KBM-7 (cell line): Measurements from ENCODE around the gene FOXP1.

ENCODE experiments used
- DNase-seq: peaks from one replicate; pipeline ENCODE4 v3.0.0-alpha.2; 2015
- in situ Hi-C: fragments of 300-500 bp; cut with MboI; formaldehyde crosslinking; loops from 2 replicates; pipeline ENCODE4 v1.14.3; 2020; ENCODE audit warnings: low sequenced_read_pairs, low pct_unique_long_range_greater_than_20kb, mixed read lengths

The FOXP1 gene

DNA sequence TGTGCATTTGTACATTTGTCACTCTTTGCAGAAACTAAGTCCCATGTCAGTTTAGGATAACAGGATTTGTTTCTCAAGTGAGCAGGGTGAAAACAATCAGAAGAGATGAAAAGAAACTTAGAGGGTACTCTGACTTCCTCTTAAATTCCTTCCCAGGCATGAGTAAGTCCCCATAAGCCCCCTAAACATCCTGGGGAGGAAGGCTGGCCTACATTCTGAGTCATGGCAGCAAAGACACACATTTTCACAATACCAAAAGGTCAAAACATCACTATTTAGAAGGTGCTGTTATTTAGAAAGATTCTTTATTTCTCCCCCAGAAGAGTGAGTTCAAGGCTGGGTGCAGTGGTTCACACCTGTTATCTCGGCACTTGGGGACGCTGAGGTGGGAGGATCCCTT lies 7.6 kb upstream of the FOXP1 start:
- in situ Hi-C loops: no loop called here

DNA sequence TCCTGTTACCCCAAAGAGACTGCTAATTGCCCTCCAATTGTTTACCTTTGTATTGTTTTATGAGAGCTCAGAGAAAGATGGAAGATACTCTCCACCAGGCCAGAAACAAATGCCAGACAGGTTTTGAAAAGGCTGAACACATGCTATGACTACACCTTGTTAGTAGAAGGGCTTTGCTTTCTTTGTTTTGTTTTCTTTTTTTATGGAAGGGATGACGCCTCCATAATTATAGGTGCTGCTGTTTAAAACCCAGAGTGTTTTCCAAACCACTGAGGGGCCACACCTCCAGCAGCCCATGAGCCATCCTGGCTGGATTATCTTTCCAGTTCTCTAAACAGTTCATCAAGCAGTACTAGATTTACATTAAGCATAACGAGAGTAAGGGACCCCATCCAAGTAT lies 5.6 kb upstream of the FOXP1 start:
- in situ Hi-C loops: no loop called here
- no peak for DNase-seq

More for the DNA sequence above, 7.6 kb upstream of the FOXP1 start:
- no peak for DNase-seq

DNA sequence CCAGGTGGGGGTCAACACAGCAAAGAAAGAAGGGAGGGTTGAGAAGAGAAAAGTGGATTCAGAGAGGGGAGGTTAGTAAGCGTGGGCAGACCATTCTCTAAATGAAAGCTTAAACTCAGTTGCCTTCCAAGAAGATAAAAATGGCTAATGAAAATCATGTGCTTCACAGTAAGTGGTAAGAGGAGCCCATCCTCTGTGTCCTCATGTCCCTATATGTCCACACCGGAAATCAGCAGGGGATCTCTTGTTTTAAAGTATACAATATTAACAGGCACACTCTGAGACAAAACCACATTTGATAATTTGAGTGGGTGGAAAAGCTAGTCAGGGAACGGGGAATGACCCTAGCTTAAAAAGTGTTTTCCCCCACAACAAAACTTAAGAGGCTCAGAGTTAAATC lies 4.4 kb upstream of the FOXP1 start:
- in situ Hi-C loops: no loop called here
- DNase-seq: no peak

DNA sequence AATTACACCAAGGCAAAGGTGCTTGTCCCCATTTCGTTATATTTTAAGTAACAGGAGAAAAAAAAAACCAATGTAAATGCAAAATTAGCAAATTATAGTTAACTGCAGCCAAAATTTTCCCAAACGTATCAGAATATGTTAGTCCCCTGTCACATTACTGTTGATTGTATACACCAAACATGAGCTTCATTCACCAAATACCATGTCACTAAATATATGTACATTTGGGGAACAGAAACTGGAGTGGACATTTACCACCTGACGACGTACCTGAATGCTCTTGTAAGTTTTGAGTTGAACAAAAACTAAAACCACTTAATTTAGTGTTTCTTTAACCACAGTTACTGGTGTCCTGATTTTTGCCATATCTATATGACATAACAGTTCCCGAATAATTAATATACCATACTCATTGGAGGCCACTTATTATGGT lies 3.3 kb upstream of the FOXP1 start:
- DNase-seq: no peak
- in situ Hi-C loops: no loop called here

DNA sequence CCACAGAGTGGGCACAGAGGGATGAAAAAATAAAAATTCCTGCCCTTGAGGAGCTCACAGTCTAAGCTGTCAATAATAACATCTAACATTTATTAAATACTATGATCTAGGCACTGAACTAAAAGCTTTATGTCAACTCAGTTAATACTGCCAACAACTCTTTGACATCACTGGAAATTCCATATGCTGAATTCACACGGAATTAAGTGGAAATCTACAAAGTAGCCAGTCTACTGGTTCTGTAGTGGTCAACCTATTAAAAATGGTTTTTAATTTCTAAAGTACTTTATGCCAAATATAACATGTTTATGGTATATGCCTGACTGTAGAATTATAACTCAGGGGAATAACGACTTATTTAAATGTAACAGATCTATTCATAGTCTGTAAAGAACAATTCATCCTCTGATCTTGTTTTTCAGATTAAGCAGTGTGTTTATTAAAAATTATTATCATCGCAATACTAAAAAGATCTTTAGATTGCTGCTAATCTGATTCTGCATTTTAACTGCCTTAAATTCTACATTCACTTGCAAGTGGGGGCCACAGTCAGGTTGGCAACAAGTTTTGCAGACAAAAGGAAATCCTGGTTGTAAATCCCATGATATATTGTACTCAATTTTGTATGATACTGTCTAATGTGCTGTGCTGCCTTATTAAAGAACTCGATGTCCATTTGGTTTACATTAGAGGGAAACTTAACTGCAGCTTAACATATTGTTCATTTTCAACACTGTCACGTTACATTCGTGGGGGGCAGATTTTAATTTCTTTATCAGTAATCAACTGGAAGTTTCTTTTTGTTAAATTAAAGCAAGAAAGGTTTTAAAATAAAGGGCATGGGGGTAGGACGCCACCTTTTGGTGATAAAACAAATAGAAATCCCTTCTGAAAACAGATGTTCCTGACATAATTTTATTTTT lies 2.6 kb upstream of the FOXP1 start:
- in situ Hi-C loops: no loop called here

DNA sequence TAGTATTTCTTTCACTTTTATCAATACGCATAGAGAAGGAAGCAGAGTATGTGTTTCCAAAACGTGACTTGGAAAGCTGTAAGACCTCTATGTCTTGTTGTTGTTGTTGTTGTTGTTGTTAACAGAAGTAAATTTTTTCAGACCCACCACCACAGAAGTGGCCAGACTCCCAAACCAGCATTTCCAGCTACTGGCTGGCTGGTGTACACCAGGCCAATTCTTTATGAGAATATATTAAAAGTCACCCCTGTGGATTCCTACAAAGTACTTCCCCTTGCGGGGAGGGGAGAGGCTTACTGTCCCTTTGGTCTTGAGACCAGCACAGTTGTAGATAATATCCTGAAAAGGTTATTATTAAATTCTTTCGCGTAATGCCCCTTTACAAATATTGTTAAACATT lies 1.6 kb upstream of the FOXP1 start:
- peak; percentile 67 for DNase-seq
- in situ Hi-C loops: no loop called here

More for the DNA sequence above, 2.6 kb upstream of the FOXP1 start:
- DNase-seq: peak; percentile 60

DNA sequence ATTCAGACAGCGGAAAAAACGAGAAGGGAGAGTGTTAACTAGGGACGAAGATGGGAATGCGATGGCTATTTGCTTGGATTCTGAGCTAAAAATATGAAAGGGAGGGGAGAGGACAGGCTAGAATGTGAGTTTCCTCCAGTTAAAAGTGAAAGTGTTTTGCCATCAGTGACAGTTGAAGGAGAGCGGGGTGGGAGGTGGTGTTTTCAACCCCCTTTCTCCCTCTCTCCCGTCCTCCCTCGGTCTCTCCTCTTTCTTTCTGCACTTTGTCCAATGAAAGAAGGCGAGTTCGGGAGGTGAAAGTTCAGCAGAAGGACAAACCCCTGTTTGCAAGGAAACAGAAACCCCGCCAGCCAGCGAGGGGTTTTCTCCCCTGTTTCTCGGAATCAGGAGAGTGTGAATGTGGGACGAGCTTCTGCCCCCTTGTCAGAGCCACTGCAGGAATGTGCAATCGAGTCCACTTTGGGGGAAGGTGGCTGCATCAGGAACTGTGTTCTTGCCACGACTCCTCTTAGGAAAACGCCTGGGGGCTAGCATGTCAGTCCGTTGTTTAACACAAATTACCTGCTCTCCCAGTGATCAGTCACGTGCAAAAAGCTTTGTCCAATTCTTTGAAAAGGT lies 975 bp upstream of the FOXP1 start:
- peak; percentile 88 for DNase-seq
- in situ Hi-C loops: no loop called here

DNA sequence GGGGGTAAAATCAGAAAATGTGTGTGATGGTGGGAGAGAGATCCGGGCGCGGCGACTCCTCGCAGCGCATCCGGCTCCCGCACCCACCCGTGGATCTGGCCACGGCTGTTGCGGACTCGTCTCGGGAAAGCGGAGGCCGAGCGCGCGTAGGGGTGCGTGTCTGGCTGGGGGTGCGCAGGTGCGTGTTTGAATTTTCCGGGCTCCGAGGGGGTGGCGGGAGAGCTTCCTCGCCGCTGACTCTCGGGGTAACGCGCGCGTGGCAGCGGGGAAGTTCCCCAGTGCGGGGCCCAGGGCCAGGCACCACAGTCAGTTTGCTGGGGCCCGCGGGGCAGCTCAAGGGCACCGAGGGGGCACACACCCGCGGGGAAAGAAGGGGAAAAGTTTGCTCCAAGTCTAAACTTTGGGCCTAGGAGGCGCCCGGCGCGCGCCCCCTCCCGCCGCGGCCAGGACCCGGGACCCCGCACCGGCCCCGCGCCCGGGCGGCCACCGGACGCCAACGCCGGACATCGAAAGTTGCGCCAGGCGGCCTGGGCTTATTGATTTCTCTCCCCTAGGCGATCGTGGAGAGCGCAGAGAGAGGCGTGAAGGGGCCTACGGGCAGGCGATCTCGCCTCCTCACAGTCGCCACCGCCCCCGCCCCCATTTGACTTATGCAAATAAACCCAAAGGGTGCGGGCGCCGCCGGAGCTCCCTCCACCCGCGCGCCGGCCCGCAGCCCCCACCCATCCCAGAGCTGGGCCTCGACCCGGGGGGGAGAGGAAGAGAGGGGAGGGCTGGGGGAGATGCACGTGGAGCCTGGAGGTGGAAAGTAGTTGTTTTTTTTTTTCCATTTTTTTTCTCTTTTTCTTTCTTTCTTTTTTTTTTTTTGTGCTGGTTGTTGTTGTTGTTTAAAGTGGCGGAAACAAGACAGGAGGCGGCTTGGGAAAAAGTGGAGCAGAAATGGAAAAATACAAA lies 639 bp downstream of the FOXP1 start:
- in situ Hi-C loops: no loop called here
- peak; percentile 73 for DNase-seq

DNA sequence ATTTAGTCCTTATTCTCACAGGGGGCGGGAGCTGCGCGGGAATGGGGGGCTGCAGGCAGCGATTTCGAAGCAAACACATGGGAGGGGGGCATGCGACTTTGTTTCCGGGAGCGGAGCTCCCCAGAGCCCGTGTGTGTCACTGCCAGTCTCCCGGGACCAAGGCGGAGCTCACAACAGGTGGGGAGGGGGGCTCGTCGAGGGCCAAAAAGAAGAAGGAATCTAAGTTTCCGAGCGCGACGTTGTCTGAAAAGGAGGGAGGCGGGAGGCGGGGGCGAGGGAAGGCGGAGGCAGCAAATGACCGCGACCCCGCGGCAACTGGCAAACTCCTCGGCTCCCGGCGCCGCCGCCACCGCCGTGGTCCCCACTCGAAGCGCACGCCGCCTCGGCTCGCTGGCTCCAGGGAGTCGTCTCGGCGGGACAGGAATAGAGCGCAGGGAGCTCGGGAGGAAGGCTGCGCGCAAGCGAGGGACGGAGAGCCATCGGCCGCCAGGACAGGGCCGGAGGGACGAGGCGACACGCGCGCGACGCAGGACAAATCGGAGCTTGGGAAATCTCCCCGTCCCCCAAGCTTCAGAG lies 1.4 kb downstream of the FOXP1 start:
- in situ Hi-C loops: no loop called here
- peak; percentile 85 for DNase-seq

DNA sequence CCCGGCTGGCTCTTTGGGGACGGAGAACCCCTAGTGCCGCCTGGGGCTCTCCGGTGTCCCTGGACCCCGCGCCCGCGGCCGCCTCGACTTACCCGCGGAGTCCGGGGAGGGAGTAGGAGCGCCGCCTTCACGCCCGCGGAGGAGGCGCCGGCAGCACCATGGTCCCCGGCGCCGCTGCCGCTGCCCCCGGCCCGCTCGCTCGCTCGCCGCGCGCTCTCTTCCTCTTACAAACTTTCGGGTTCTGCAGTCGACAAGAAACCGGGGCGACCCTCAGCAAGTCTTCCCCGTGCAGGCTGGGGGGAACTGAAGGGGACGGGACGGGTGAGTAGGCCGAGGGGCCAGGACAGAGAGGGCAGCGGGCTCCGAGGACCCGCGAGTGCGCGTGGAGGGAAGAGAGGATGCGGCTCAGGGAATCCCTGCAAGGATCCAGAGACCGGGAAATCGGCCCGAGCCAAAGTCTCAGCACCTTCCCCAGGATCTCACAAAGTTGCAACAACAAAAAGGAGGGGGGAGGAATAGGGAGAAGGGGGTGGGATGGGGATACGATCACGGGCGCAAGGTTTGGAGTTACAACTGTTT lies 2.0 kb downstream of the FOXP1 start:
- in situ Hi-C loops: no loop called here
- peak; percentile 54 for DNase-seq

DNA sequence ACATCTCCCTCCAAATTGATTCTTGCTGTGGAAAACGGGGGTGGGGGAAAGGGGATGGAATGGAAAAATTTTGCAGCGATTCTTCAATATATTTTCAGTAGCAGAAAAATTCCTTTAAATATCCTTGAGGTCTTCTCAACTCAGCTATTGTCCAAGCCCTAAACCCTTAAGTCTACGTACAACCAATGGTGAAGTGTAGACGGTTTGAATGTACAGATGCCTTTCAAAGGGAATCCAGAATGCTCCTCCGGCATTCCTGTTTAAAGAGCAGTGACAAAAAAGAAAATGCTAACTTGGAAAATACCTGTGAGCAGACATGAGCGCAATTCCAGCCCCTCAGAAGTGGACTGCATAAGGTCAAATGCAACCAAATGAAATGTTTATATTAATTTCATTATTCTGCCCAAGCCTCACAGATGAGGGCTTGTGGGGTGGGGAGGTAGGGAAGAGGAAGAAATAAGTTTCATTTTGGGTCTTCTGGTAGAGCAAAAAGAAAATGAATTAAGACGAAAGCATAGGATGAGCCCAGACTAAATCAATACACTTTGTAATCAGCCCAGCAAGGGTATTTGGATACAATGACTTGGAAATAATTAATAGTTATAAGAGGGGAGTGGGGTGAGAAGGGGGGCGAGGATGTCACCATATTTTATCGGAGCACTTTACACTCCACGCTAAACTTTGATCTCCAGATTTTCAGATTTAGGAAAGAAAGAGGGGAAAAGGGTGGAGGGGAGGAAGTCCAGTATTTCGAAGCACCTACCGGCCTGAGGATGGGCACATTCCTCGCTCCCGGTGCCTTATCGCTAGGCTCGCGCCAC lies 2.7 kb downstream of the FOXP1 start:
- in situ Hi-C loops: no loop called here
- peak; percentile 45 for DNase-seq

DNA sequence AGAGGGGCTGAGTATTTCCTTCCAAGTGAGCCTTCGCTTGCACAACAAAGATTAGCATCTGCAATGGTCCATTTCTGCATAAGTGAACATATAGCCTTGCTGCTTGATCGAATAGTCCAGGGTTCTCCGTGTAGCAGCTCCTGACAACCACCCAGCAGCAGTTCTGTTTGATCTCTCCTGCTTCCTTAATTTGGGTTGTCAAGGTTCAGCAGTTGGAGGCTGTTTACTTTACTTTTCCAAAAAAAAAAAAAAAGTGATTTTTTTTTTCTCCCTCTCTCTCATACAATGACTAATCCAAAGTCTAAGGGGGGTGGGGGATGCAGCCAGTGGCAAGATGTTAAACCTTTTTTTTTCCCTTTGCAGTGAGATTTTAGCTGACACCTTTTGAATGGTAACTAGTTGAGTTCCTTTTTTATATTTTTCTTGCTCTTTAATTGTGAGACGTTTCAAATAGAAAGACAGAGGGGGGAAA lies 3.6 kb downstream of the FOXP1 start:
- in situ Hi-C loops: no loop called here
- peak; percentile 86 for DNase-seq

DNA sequence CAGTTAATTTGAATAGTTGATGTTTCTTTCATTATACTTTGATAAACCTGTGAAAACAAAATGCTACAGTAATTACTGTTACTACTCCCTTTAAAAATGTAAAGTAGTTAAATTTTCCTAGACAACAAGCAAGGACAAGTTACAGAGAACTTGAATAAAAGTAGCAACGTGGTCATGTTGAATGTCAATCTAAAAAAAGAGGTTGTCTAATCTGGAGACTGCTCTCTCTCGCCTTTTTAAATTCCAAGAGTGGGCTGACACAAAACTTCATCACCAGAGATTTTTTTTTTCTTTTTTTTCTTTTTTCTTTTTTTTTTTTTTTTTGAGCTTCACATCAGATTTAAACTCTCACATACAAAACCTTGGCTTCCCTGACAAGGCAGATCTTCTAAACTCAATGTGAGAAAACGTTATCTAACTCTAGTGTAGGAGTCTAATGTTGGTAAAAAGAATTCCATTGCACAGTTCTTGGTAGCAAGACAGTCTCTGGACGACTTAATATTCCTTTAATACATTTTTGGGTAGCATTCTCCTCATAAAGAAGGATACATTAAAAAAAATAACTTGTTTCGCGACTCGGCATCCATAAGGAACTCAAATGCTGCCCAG lies 4.1 kb downstream of the FOXP1 start:
- in situ Hi-C loops: no loop called here
- no peak for DNase-seq

DNA sequence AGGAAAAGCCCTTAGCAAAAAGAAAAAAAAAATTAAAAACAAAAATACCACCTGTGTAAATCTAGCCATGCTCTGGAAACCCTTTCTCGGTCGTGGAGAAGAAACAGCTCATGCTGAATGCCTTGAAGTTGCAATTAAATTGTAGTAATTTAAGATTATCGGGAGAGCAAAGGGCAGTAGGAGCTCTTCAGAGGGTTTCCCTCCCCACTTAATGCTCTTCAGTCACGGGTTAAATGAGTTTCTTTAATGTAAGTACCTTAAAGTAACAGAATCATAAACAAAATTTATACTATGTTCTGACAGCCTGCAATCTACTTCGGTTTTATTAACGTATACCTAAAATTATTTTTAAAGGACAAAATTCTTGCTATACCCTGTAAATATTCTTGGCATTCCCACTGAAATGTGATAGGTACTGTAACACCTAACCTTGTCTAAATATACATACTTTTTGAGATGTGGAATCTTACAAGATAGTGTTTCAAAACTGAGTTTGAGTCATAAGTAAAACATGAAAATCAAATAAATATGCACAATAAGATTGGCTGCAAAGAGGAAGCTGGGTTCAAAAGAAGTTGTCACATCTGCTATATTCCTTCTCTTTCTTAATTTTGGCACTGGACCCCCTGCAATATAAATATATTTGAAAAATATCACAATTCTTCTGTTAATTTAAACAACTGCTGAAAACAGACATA lies 5.3 kb downstream of the FOXP1 start:
- in situ Hi-C loops: no loop called here
- peak; percentile 12 for DNase-seq

DNA sequence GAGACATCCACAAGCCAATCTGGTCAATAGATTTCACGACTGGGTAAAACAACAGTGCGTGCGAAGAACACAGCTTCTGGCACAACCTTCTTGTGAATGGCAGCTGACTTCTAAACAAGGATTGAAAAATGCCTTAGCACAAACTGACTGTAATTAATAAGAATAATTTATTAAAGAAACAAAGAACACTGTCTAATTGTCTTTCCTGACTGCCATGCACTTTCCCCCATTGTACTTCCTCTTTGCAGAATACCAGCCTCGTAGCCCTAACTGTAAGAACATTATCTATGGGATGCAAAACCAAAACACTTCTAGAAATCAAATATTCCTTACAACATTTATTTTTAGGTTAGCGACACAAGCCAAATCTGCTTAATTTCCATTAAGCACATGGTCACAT lies 6.5 kb downstream of the FOXP1 start:
- in situ Hi-C loops: no loop called here

DNA sequence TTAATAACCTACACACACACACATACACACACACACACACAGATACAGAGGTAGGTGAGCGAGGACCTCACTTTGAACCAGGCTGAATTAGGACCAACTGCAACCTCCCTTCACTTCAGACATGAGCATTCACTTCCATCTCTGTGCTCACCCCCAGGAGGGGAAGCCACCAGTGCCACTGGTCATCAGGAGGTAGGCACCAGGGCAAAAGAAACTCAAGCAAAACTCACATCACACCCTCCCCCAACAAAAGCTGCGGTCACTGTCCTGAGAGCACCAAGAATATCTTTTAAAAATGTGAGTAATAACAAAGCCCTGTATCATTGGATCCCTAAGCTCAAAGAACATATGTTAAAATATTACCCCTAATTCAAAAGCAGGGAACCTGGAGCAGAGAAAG lies 8.1 kb downstream of the FOXP1 start:
- in situ Hi-C loops: no loop called here
- no peak for DNase-seq

More for the DNA sequence above, 6.5 kb downstream of the FOXP1 start:
- DNase-seq: peak; percentile 51

DNA sequence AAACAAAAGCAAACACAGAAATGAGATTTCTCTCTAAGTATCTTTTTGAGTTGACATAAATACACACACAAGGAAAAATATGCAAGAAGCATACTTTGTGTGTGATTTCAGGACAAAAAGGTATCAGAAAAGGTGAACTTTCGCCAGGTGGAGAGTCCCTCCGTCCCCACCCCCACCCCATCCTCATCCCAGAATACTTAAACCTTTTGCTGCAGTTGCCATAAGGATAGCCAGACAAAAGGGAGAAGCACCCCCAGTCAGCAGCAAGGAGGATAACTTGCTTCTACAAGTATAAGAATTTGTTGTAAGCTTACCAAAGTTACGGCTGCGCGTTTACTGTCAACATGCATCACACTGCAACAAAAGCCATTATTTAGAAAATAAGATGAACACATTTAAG lies 10.3 kb downstream of the FOXP1 start:
- no peak for DNase-seq
- in situ Hi-C loops: no loop called here
